K562 (cell line): ENCODE results near the gene EHMT2. TPM values are rescaled to one million over a fixed set of nuclear protein-coding genes. Genes with fewer than 3 reads are reported as not detected.

Experiments
- ATAC-seq: fragments of 200-7000 bp; cut with Tn5 transposase; 3 replicates; pipeline ENCODE4 v1.9.1; 2020; ENCODE audit warnings: moderate library complexity
- BruUV-seq: library from RNA; stranded (reverse); fragments of 400-500 nt; replicated peaks from 2 replicates; lab custom pipeline; 2021; lab: Mats Ljungman, UMichigan
- CTCF ChIA-PET: fragments of 300-600 bp; formaldehyde crosslinking; extraction: SDS; loops from one replicate; lab custom pipeline; 2021; ENCODE audit warnings: low intra/inter-chr PET ratio; lab: Yijun Ruan, JAX
- POLR2A ChIA-PET: fragments of 300-600, 350-650 bp; sonication (Branson Sonifier 250); formaldehyde crosslinking; extraction: SDS; loops from one replicate; lab custom pipeline; 2021; ENCODE audit warnings: antibody characterized with exemption, inconsistent platforms; lab: Yijun Ruan, JAX
- DNase-seq, 4 experiments: peaks; one replicate each; pipeline versions ENCODE4 v3.0.0 to v3.0.0-alpha.2; 2011 to 2018; ENCODE audit warnings: low spot score in 3 of 4, mixed read lengths in 3 of 4; ENCODE audit errors: extremely low read depth in 1 of 4
- FAIRE-seq: peaks from 2 replicates; lab custom pipeline; 2011; peaks lifted over from hg19 to GRCh38; lab: Jason Lieb, UNC
- H2AFZ ChIP-seq: 2 replicates; pipeline ENCODE4 v1.6.0; 2011; ENCODE audit warnings: low read depth, low read length, control low read depth, inconsistent platforms
- H3K27ac ChIP-seq: fragments of 200-600 bp; 3 replicates; pipeline ENCODE4 v1.8.0; 2011; ENCODE audit warnings: low read depth, mild to moderate bottlenecking, control low read depth, inconsistent platforms, low read length, moderate library complexity, mixed read lengths; ENCODE audit errors: extremely low read depth
- H3K27me3 ChIP-seq, 2 experiments: fragments of 300-600 bp in 1 of 2; 2 replicates in 1 of 2; 3 replicates in 1 of 2; pipeline versions ENCODE4 v1.6.0 to v1.8.0; 2011; ENCODE audit warnings: inconsistent platforms in 2 of 2, low read length in 2 of 2, mild to moderate bottlenecking in 1 of 2, mixed read lengths in 1 of 2, moderate library complexity in 1 of 2; ENCODE audit not compliant: control insufficient read depth in 2 of 2, insufficient read depth in 2 of 2
- H3K36me3 ChIP-seq: fragments of 300-600 bp; 3 replicates; pipeline ENCODE4 v1.8.0; 2011; ENCODE audit warnings: mild to moderate bottlenecking, low read length, inconsistent platforms; ENCODE audit not compliant: control insufficient read depth, insufficient read depth
- H3K4me1 ChIP-seq, 2 experiments: fragments of 200-600 bp in 1 of 2; replicated peaks in 1 of 2; 2 replicates in 1 of 2; 3 replicates in 1 of 2; pipeline versions ENCODE4 v1.5.1 to v1.8.0; 2011; ENCODE audit warnings: inconsistent platforms in 2 of 2, low read length in 2 of 2, mild to moderate bottlenecking in 1 of 2, mixed read lengths in 1 of 2, moderate library complexity in 1 of 2; ENCODE audit not compliant: control insufficient read depth in 2 of 2, insufficient read depth in 2 of 2
- H3K4me2 ChIP-seq: 2 replicates; pipeline ENCODE4 v1.6.1; 2011; ENCODE audit warnings: low read length, control low read depth, inconsistent platforms, mixed read lengths; ENCODE audit not compliant: insufficient read depth
- H3K4me3 ChIP-seq: fragments of 200-600 bp; sonication (generic), shearing (Covaris generic); 2 replicates; pipeline ENCODE4 v1.5.1; 2016; ENCODE audit warnings: control low read depth, inconsistent platforms
- H3K79me2 ChIP-seq: fragments of 200-600 bp; 3 replicates; pipeline ENCODE4 v1.8.0; 2011; ENCODE audit warnings: low read length, inconsistent platforms; ENCODE audit not compliant: control insufficient read depth, insufficient read depth
- H3K9ac ChIP-seq, 2 experiments: 2 replicates each; pipeline versions ENCODE4 v1.6.0 to v1.6.1; 2011; ENCODE audit warnings: low read depth in 2 of 2, low read length in 2 of 2, control low read depth in 1 of 2, inconsistent platforms in 1 of 2, mild to moderate bottlenecking in 1 of 2, mixed read lengths in 1 of 2; ENCODE audit not compliant: insufficient read depth in 1 of 2
- H3K9me1 ChIP-seq: one replicate; pipeline ENCODE4 v1.6.0; 2011; ENCODE audit warnings: inconsistent platforms, mild to moderate bottlenecking, low read length, moderate library complexity; ENCODE audit not compliant: control insufficient read depth, insufficient read depth
- H3K9me3 ChIP-seq: replicated peaks from 2 replicates; pipeline ENCODE4 v1.5.1; 2011; ENCODE audit warnings: low read depth, low read length, inconsistent platforms; ENCODE audit not compliant: control insufficient read depth, insufficient read depth
- H4K20me1 ChIP-seq: replicated peaks from 2 replicates; pipeline ENCODE4 v1.6.1; 2011; ENCODE audit warnings: low read length, inconsistent platforms, mixed read lengths; ENCODE audit not compliant: control insufficient read depth, insufficient read depth
- ETS1 ChIP-seq: conservative IDR thresholded peaks from 2 replicates; pipeline ENCODE4 v1.6.1; 2011; ENCODE audit warnings: low read depth, mild to moderate bottlenecking, low read length; ENCODE audit not compliant: control insufficient read depth
- FOXK1 ChIP-seq: sonication (generic); formaldehyde crosslinking; IDR thresholded peaks from 2 replicates; pipeline ENCODE4 v1.8.0; 2022; ENCODE audit warnings: missing genetic modification reagents, mild to moderate bottlenecking, borderline replicate concordance
- HDAC1 ChIP-seq, 2 experiments: fragments of 450-650 bp; IDR thresholded peaks; 2 replicates each; pipeline ENCODE4 v1.6.1; 2016 to 2017; ENCODE audit warnings: inconsistent platforms in 1 of 2, mild to moderate bottlenecking in 1 of 2, moderate library complexity in 1 of 2
- HLTF ChIP-seq: fragments of 450-650 bp; IDR thresholded peaks from 2 replicates; pipeline ENCODE4 v1.6.1; 2016
- NCOA2 ChIP-seq, 2 experiments: fragments of 450-650 bp; IDR thresholded peaks; 2 replicates each; pipeline ENCODE4 v1.6.1; 2018; ENCODE audit warnings: mild to moderate bottlenecking in 2 of 2, moderate library complexity in 1 of 2; ENCODE audit not compliant: partially characterized antibody in 2 of 2
- NR2C2 ChIP-seq, 2 experiments: fragments of 200-800 bp in 1 of 2; sonication (Bioruptor generic) in 1 of 2; sonication (generic) in 1 of 2; formaldehyde crosslinking in 1 of 2; IDR thresholded peaks; 2 replicates each; pipeline versions ENCODE4 v1.6.1 to v1.8.0; 2016 to 2022; ENCODE audit warnings: mild to moderate bottlenecking in 1 of 2, missing compliant biosample characterization in 1 of 2, missing genetic modification characterization in 1 of 2, missing genetic modification reagents in 1 of 2
- TAF15 ChIP-seq: fragments of 200-400 bp; formaldehyde crosslinking; IDR thresholded peaks from 2 replicates; pipeline ENCODE4 v1.6.1; 2017; ENCODE audit warnings: mild to moderate bottlenecking, low read depth, low read length, moderate library complexity
- TBL1XR1 ChIP-seq, 2 experiments: IDR thresholded peaks; 2 replicates each; pipeline ENCODE4 v1.6.1; 2012; ENCODE audit warnings: improper control_type of control experiment in 2 of 2, low read length in 2 of 2, mild to moderate bottlenecking in 1 of 2
- USF2 ChIP-seq: sonication (generic); formaldehyde crosslinking; IDR thresholded peaks from 2 replicates; pipeline ENCODE4 v1.5.0; 2020; ENCODE audit warnings: missing genetic modification reagents
- ZKSCAN3 ChIP-seq: fragments of 250-450 bp; sonication (Bioruptor Pico); IDR thresholded peaks from 2 replicates; pipeline ENCODE4 v1.4.0; 2020
- ZNF354B ChIP-seq: fragments of 250-450 bp; sonication (Bioruptor Pico); IDR thresholded peaks from 2 replicates; pipeline ENCODE4 v1.4.0; 2020
- ZNF639 ChIP-seq, 2 experiments: fragments of 200-800 bp in 1 of 2; sonication (Bioruptor generic) in 1 of 2; sonication (generic) in 1 of 2; formaldehyde crosslinking in 1 of 2; IDR thresholded peaks in 1 of 2; conservative IDR thresholded peaks in 1 of 2; 2 replicates each; pipeline versions ENCODE4 v1.5.0 to v1.6.1; 2016 to 2020; ENCODE audit warnings: missing compliant biosample characterization in 1 of 2, missing genetic modification characterization in 1 of 2, missing genetic modification reagents in 1 of 2
- WGBS: fragments of 100-300 bp; shearing (Covaris generic); methylation state at CpG from one replicate; pipeline ENCODE4 v1.1.6; 2016; ENCODE audit warnings: low coverage, mixed read lengths; ENCODE audit not compliant: insufficient coverage; ENCODE audit errors: missing lambda C conversion rate; 5-methylcytosine and 5-hydroxymethylcytosine counted together
- in situ Hi-C: fragments of 300-500 bp; cut with MboI; formaldehyde crosslinking; loops from 4 replicates; pipeline ENCODE4 v1.15.0; 2018; ENCODE audit warnings: inconsistent platforms, mixed read lengths
- intact Hi-C: fragments of 100-400 bp; cut with micrococcal nuclease; formaldehyde crosslinking; loops from 2 replicates; pipeline ENCODE4 v1.14.2; 2022
- polyA plus RNA-seq, 8 experiments: library from polyadenylated mRNA; depleted of rRNA in 4 of 8; stranded (reverse) in 5 of 8; unstranded in 3 of 8; fragments of >200 nt; fragmentation: Nextera tagmentation in 2 of 8; fragmentation: Illumina TruSeq in 1 of 8; extraction: Ambion mirVana in 2 of 8; extraction: Trizol in 1 of 8; gene quantifications; 2 replicates each; pipeline versions ENCODE4 v1.2.1 to v1.2.3, GENCODE V29; 2011 to 2014; ENCODE audit warnings: inconsistent platforms in 1 of 8, missing spikeins in 1 of 8
- total RNA-seq, 7 experiments: library from RNA; depleted of rRNA in 6 of 7; stranded (reverse); fragments of >200 nt in 6 of 7; fragmentation: Illumina TruSeq in 2 of 7; extraction: Trizol in 2 of 7; gene quantifications; 2 replicates each; pipeline versions ENCODE4 v1.2.1 to v1.2.3, GENCODE V29; 2011 to 2021; ENCODE audit warnings: low replicate concordance in 1 of 7
- TF ChIP-seq, protein P1 (sequence below): fragments of 250-450 bp; sonication (Bioruptor Pico); IDR thresholded peaks from 2 replicates; pipeline ENCODE4 v1.4.0; 2020; ENCODE audit warnings: mild to moderate bottlenecking, moderate library complexity, borderline replicate concordance

The EHMT2 gene
- total and polyA plus RNA-seq, 9 of the 15 experiments (the other 6 are each of a cell fraction or from before 2014, with no cell fraction given), result 2.1 to 63.8 (median 38.5) TPM

DNA sequence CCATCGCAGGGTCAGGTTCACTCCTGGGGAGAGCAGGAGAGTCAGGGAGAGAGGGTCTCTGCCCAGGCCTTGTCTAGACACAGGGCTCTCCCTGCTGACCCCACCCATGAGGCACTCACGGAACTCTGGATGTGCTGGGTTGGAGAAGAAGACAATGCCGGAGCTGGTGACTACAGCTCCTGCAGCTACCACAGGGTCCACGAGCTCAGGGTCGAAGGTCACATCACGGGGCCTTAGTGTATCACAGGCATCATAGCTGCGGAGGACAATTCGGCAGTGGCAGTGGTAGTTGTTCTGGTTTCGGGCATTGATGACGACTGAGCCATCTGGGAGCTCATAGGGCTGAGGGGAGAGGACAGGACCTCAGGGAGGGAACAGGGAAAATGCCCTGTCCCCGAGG is 37.6 kb downstream of the EHMT2 start:
- ChIA-PET POLR2A (interaction anchor here (0.9 to 6.2 kb wide), 8 partner anchors 9 to 208 kb away, joined by 3 to 91 read pairs (median 9); partner anchors contain the start of genes CSNK2B, GPANK1, HSPA1B and LSM2), CTCF (no interaction called here)
- intact Hi-C loops (no loop called here), in situ Hi-C loops (loop anchor here (5.0 kb wide), 1 partner anchor 198 kb away; the partner anchor contains the start of genes C6orf47 and GPANK1)
- ATAC-seq (no peak), FAIRE-seq (no peak), DNase-seq (no peak)
- BruUV-seq, result no TSS peak
- 91% methylated on average over 11 of the region's 11 CpGs for WGBS
- Histone ChIP-seq H3K27ac (no peak overlapping the region), H2AFZ (no peak overlapping the region), H3K4me3 (no peak overlapping the region), H4K20me1 (no peaks in the 10 kb centered on the region), H3K27me3 (no peaks in the 10 kb centered on the region), H3K9me1 (peaks cover 9% of the 10 kb centered on the region), H3K79me2 (peaks cover 16% of the 10 kb centered on the region; the same call in 2 of the 3 replicates), H3K9ac (peak overlapping the region in 1 of 2 experiments; percentile 40; a peak in 1 of 4 replicates), H3K4me1 (peaks cover 11 to 33% of the 10 kb centered on the region in 2 experiments; a peak in 4 of 5 replicates), H3K36me3 (peaks cover 48% of the 10 kb centered on the region; the same call in 2 of the 3 replicates), H3K4me2 (no peak overlapping the region), H3K9me3 (no peaks in the 10 kb centered on the region)
- TF ChIP-seq TAF15 (0 out of 2 replicates have a peak, but pooled peaks have one; percentile 14), HLTF (no peak), ZNF354B (CRISPR knock-in tag) (no peak), NR2C2 (CRISPR knock-in tag; IDR thresholded peaks at IDR 0.05) (peak; percentile 45; the same call in 1 of the 2 replicates), NR2C2 (tag; IDR thresholded peaks at IDR 0.05) (no peak), ETS1 (no peak), ZKSCAN3 (CRISPR knock-in tag) (no peak), ZNF639 (CRISPR knock-in tag; conservative IDR thresholded peaks at IDR 0.05 in 1 of 2, IDR thresholded peaks at IDR 0.05 in 1 of 2) (0 out of 4 replicates have a peak, but pooled peaks of 1 of the 2 experiments have one; percentile 7), NCOA2 (IDR thresholded peaks at IDR 0.05; ENCODE audit: partially characterized antibody in 2 of 2) (no peak), USF2 (CRISPR knock-in tag) (peak; percentile 5; the same call in 1 of the 2 replicates), TBL1XR1 (IDR thresholded peaks at IDR 0.05; ENCODE audit: low read length in 2 of 2) (no peak), HDAC1 (IDR thresholded peaks at IDR 0.05) (no peak), FOXK1 (CRISPR knock-in tag) (no peak)
- TF ChIP-seq, protein P1, sequence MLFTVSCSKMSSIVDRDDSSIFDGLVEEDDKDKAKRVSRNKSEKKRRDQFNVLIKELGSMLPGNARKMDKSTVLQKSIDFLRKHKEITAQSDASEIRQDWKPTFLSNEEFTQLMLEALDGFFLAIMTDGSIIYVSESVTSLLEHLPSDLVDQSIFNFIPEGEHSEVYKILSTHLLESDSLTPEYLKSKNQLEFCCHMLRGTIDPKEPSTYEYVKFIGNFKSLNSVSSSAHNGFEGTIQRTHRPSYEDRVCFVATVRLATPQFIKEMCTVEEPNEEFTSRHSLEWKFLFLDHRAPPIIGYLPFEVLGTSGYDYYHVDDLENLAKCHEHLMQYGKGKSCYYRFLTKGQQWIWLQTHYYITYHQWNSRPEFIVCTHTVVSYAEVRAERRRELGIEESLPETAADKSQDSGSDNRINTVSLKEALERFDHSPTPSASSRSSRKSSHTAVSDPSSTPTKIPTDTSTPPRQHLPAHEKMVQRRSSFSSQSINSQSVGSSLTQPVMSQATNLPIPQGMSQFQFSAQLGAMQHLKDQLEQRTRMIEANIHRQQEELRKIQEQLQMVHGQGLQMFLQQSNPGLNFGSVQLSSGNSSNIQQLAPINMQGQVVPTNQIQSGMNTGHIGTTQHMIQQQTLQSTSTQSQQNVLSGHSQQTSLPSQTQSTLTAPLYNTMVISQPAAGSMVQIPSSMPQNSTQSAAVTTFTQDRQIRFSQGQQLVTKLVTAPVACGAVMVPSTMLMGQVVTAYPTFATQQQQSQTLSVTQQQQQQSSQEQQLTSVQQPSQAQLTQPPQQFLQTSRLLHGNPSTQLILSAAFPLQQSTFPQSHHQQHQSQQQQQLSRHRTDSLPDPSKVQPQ (CRISPR knock-in tag), result no peak
